Esophagus muscularis mucosa (tissue), 3 donors: ENCODE measurements around the gene CCDC85C.

Experiments used
- CTCF ChIP-seq, 3 experiments: fragments of 200-600 bp in 2 of 3; fragments of 450-650 bp in 1 of 3; sonication (generic) in 2 of 3; IDR thresholded peaks; one replicate each; pipeline ENCODE4 v1.5.1; 2017 to 2019; ENCODE audit warnings: antibody characterized with exemption in 3 of 3, mild to moderate bottlenecking in 2 of 3, moderate library complexity in 1 of 3
- POLR2A ChIP-seq: fragments of 450-650 bp; IDR thresholded peaks from one replicate; pipeline ENCODE4 v1.6.1; 2017; ENCODE audit warnings: antibody characterized with exemption, moderate library complexity, mild to moderate bottlenecking, low read depth

- TF ChIP-seq POLR2A (no peak), CTCF (IDR thresholded peaks at IDR 0.05) (no peak)
Observed at GRCh38 chr14:99463974-99464373, 140.0 kb downstream of the CCDC85C start.
